SU-DHL-6 (cell line): ENCODE data around the gene PLK5.

Experiments used
- H2AFZ ChIP-seq: fragments of 200-600 bp; sonication (generic); 2 replicates; pipeline ENCODE4 v1.6.1; 2014; ENCODE audit warnings: low read depth, mild to moderate bottlenecking, moderate library complexity, mixed read lengths, antibody characterized with exemption, low read length; ENCODE audit not compliant: severe bottlenecking
- H3F3A ChIP-seq: fragments of 200-600 bp; shearing (Covaris generic); 2 replicates; pipeline ENCODE4 v1.6.0; 2016; ENCODE audit warnings: antibody characterized with exemption, mild to moderate bottlenecking; ENCODE audit not compliant: insufficient read depth
- H3K27ac ChIP-seq: fragments of 200-600 bp; sonication (generic); 2 replicates; pipeline ENCODE4 v1.5.1; 2016; ENCODE audit warnings: low read depth, mild to moderate bottlenecking, low read length, moderate library complexity, mixed read lengths
- H3K27me3 ChIP-seq: fragments of 200-600 bp; sonication (generic), shearing (Covaris generic); 2 replicates; pipeline ENCODE4 v1.6.0; 2014; ENCODE audit warnings: mild to moderate bottlenecking, low read length
- H3K36me3 ChIP-seq: fragments of 200-600 bp; sonication (generic); 2 replicates; pipeline ENCODE4 v1.6.1; 2014; ENCODE audit warnings: mild to moderate bottlenecking, low read length, mixed read lengths
- H3K4me2 ChIP-seq: fragments of 300-600, 200-600 bp; shearing (Covaris generic), sonication (generic); 2 replicates; pipeline ENCODE4 v1.6.0; 2014; ENCODE audit warnings: low read length, low read depth, mild to moderate bottlenecking; ENCODE audit not compliant: poor library complexity, severe bottlenecking
- H3K4me3 ChIP-seq: fragments of 200-600 bp; sonication (generic); 2 replicates; pipeline ENCODE4 v1.5.1; 2014; ENCODE audit warnings: antibody characterized with exemption, low read length, mild to moderate bottlenecking, mixed read lengths; ENCODE audit not compliant: insufficient read depth, poor library complexity, severe bottlenecking
- H3K79me2 ChIP-seq: fragments of 200-600 bp; sonication (generic); 2 replicates; pipeline ENCODE4 v1.6.1; 2014; ENCODE audit warnings: mild to moderate bottlenecking, low read length, moderate library complexity; ENCODE audit not compliant: insufficient read depth
- H3K9ac ChIP-seq: fragments of 200-600 bp; sonication (generic); 2 replicates; pipeline ENCODE4 v1.7.0; 2014; ENCODE audit warnings: mild to moderate bottlenecking, low read length
- H3K9me2 ChIP-seq: fragments of 200-600 bp; sonication (generic); replicated peaks from 2 replicates; pipeline ENCODE4 v1.6.1; 2014; ENCODE audit warnings: low read length; ENCODE audit not compliant: insufficient read depth
- H3K9me3 ChIP-seq: fragments of 200-600 bp; sonication (generic); 2 replicates; pipeline ENCODE4 v1.6.1; 2014; ENCODE audit warnings: low read length, mixed read lengths; ENCODE audit not compliant: insufficient read depth
- H4K20me1 ChIP-seq: fragments of 200-600 bp; sonication (generic); 2 replicates; pipeline ENCODE4 v1.6.1; 2014; ENCODE audit warnings: low read depth, mild to moderate bottlenecking, antibody characterized with exemption, low read length, moderate library complexity, mixed read lengths
- EZH2phosphoT487 ChIP-seq: fragments of 200-600 bp; sonication (generic), shearing (Covaris generic); conservative IDR thresholded peaks from 2 replicates; pipeline ENCODE4 v1.6.1; 2018; ENCODE audit warnings: mild to moderate bottlenecking, antibody characterized with exemption, low read length, moderate library complexity, mixed read lengths
- TF ChIP-seq, protein P1 (sequence below): fragments of 200-600 bp; sonication (generic); IDR thresholded peaks from one replicate; pipeline ENCODE4 v1.5.1; 2017; ENCODE audit warnings: antibody characterized with exemption, mild to moderate bottlenecking, low read length, moderate library complexity; ENCODE audit not compliant: insufficient read depth, poor library complexity, severe bottlenecking

Gene PLK5

DNA sequence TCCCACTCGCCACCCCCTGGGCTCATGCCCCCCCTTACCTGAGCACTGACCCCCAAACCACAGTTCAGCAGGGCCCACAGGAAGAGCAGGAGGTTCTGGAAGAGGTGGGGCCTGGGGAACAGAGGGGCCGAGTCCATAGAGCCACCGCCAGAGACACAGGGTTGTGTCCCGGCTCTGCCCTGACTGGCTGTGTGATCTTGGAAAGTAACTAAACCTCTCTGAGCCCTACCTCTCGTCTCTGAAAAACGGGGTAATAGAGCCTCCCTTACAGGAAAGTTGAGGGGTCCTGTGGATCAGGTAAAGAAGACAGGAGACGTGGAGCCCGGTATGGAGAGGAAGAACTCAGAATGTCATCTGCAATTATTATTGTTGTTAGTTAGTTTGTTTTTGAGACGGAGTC, 13.1 kb upstream of the PLK5 start:
- H3K4me2 ChIP-seq = no peak overlapping the region
- H3K79me2 ChIP-seq = no peaks in the 10 kb centered on the region
- no peaks in the 10 kb centered on the region for H3K9me3 ChIP-seq
- TF ChIP-seq, protein P1, sequence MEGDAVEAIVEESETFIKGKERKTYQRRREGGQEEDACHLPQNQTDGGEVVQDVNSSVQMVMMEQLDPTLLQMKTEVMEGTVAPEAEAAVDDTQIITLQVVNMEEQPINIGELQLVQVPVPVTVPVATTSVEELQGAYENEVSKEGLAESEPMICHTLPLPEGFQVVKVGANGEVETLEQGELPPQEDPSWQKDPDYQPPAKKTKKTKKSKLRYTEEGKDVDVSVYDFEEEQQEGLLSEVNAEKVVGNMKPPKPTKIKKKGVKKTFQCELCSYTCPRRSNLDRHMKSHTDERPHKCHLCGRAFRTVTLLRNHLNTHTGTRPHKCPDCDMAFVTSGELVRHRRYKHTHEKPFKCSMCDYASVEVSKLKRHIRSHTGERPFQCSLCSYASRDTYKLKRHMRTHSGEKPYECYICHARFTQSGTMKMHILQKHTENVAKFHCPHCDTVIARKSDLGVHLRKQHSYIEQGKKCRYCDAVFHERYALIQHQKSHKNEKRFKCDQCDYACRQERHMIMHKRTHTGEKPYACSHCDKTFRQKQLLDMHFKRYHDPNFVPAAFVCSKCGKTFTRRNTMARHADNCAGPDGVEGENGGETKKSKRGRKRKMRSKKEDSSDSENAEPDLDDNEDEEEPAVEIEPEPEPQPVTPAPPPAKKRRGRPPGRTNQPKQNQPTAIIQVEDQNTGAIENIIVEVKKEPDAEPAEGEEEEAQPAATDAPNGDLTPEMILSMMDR = no peak
- no peak for TF ChIP-seq EZH2phosphoT487
- H3K36me3 ChIP-seq = no peaks in the 10 kb centered on the region
- H3F3A ChIP-seq = no peaks in the 10 kb centered on the region
- H3K9ac ChIP-seq = no peak overlapping the region
- H2AFZ ChIP-seq = no peak overlapping the region
- H3K4me3 ChIP-seq = no peak overlapping the region
- no peaks in the 10 kb centered on the region for H3K27me3 ChIP-seq
- H4K20me1 ChIP-seq = no peaks in the 10 kb centered on the region
- H3K9me2 ChIP-seq = no peaks in the 10 kb centered on the region
- no peak overlapping the region for H3K27ac ChIP-seq

DNA sequence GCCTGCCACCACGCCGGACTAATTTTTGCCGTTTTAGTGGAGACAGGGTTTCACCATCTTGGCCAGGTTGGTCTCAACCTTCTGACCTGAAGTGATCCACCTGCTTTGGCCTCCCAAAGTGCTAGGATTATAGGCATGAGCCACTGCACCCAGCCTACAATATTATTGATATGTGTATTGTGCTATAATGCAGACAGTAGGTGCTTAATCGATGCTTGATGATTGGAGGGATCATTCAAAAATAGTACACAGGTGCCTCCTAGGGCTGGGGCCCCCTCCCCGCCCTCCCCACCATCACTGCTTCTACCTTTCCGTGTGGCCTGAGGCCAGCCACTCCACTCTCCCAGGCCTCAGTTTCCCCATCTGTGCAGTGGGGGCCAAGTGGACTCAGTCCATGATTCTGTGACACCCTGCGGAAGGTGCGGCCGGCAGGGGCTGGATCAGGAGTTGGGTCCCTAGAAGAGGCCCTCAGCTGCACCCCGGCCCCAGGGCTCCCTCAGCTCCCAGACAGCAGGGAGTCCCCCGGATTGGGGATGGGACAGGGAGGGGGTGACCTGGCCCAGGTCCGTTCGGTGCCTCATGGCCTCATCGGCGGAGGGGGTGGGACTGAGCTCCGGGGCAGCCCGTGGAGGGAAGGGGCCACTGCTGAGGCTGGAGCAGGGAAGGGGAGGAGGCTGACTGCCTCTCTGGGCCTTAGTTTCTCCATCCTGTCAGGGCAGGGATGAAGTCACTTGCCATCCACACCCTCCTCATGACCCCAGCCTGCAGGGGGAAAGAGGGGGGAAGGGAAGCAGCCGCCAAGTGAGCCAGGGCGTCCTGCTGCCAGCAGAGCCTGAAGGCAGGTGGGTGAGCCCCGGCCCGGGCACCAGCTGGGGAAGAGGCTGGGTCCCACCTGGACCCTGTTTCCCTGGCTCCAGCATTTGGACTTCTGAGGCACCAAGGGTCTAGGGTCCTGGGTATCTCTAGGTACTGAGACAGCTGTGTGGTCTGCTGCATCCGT, 12.3 kb upstream of the PLK5 start:
- Histone ChIP-seq H3K27ac (no peak overlapping the region), H3K9me3 (no peaks in the 10 kb centered on the region), H3F3A (no peaks in the 10 kb centered on the region), H3K9ac (no peak overlapping the region), H3K9me2 (no peaks in the 10 kb centered on the region), H4K20me1 (no peaks in the 10 kb centered on the region), H3K4me2 (no peak overlapping the region), H3K79me2 (no peaks in the 10 kb centered on the region), H2AFZ (no peak overlapping the region), H3K36me3 (no peaks in the 10 kb centered on the region), H3K4me3 (no peak overlapping the region), H3K27me3 (no peaks in the 10 kb centered on the region)
- no peak for TF ChIP-seq EZH2phosphoT487
- TF ChIP-seq, protein P1 = no peak

DNA sequence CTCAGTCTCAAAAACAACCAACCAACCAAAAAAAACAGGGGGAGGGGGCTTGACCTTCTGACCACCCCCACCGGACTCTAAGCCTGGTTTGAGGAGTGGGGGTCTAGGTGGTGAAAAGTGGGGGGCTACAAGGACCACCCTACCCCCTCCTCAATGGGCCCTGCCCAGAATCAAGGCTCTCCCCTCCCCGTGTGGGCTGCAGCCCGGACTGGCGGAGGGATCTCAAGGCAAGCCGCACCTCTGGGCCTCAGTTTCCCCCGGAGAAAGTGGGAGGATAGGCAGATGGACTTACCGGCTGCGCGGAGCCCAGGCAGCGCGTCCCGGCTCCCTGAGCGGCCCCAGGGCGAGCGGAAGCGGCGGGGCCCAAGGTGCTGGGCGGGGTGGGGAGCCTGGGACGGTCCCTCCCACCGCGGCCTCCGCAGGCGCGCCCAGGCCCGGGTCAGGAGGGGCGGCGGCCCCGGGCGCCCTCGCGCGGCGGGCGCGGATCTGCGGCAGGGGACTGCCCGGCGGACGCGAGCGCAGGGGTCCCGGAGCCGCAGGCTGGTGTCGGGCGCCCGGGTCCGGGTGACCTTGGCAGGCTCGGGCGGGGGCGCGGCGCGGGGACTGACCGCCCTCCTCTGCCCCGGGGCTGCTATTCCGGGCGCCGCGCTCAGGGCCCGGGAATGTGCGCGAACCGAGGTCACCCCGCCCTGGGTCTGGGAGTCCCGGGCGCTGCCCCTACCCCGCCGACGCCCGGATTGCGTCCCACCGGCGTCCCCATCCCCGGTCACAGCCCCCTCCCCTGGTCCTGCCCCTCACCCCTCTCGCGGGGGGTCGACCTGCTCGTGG, 11.0 kb upstream of the PLK5 start, which contains the start of gene ADAMTSL5:
ADAMTSL5 (minus strand) TSS at position 349 of the 828 bp plus-strand sequence. CDS start 2,076 bp downstream, outside the sequence.
- TF ChIP-seq EZH2phosphoT487 = no peak
- TF ChIP-seq, protein P1 = no peak
- H3K27me3 ChIP-seq = no peaks in the 10 kb centered on the region
- no peaks in the 10 kb centered on the region for H3K79me2 ChIP-seq
- H3K9me3 ChIP-seq = no peaks in the 10 kb centered on the region
- no peaks in the 10 kb centered on the region for H4K20me1 ChIP-seq
- peak within 1 kb of the TSS; percentile 47 for H3K4me3 ChIP-seq
- H3K27ac ChIP-seq = no peak within 1 kb of the TSS
- H3K4me2 ChIP-seq = peak within 1 kb of the TSS; percentile 50
- H3K9me2 ChIP-seq = no peaks in the 10 kb centered on the region
- H3F3A ChIP-seq = no peaks in the 10 kb centered on the region
- H2AFZ ChIP-seq = no peak within 1 kb of the TSS
- peak within 1 kb of the TSS; percentile 38; the same call in 1 of the 2 replicates for H3K9ac ChIP-seq
- H3K36me3 ChIP-seq = no peaks in the 10 kb centered on the region
